Liver (tissue), 9 donors: Measurements from ENCODE around the gene LGR6. TPM values are rescaled to one million over a fixed set of nuclear protein-coding genes. Genes with fewer than 3 reads are reported as not detected.

Experiments
- DNase-seq: peaks from one replicate; pipeline ENCODE4 v3.0.0-alpha.2; 2017; ENCODE audit warnings: low spot score
- H3K27ac ChIP-seq, 2 donors: one replicate each; pipeline ENCODE4 v1.7.0; 2013; ENCODE audit warnings: inconsistent platforms in 2 of 2, low read length in 2 of 2, control low read depth in 1 of 2, low read depth in 1 of 2, mild to moderate bottlenecking in 1 of 2
- H3K27me3 ChIP-seq, 4 donors: one replicate each; pipeline versions ENCODE4 v1.6.1 to v1.7.0; 2013; ENCODE audit warnings: low read length in 3 of 4, inconsistent platforms in 1 of 4, mild to moderate bottlenecking in 1 of 4, moderate library complexity in 1 of 4; ENCODE audit not compliant: control insufficient read depth in 4 of 4, insufficient read depth in 4 of 4
- H3K36me3 ChIP-seq, 4 donors: one replicate each; pipeline versions ENCODE4 v1.6.1 to v1.7.0; 2013; ENCODE audit warnings: low read length in 3 of 4, mild to moderate bottlenecking in 3 of 4, low read depth in 1 of 4, moderate library complexity in 1 of 4; ENCODE audit not compliant: control insufficient read depth in 4 of 4, insufficient read depth in 3 of 4
- H3K4me1 ChIP-seq, 4 donors: one replicate each; pipeline versions ENCODE4 v1.6.1 to v1.7.0; 2013; ENCODE audit warnings: low read length in 3 of 4, mild to moderate bottlenecking in 3 of 4, moderate library complexity in 1 of 4; ENCODE audit not compliant: control insufficient read depth in 4 of 4, insufficient read depth in 4 of 4
- H3K4me3 ChIP-seq, 3 donors: one replicate each; pipeline versions ENCODE4 v1.6.1 to v1.7.0; 2013; ENCODE audit warnings: low read length in 3 of 3, control low read depth in 1 of 3, low read depth in 1 of 3, mild to moderate bottlenecking in 1 of 3
- H3K9ac ChIP-seq, 2 donors: one replicate each; pipeline ENCODE4 v1.7.0; 2013; ENCODE audit warnings: low read length in 2 of 2, mild to moderate bottlenecking in 2 of 2, moderate library complexity in 2 of 2, control low read depth in 1 of 2, low read depth in 1 of 2
- H3K9me3 ChIP-seq, 4 donors: one replicate each; pipeline versions ENCODE4 v1.6.1 to v1.7.0; 2013; ENCODE audit warnings: low read length in 3 of 4; ENCODE audit not compliant: control insufficient read depth in 4 of 4
- EGR1 ChIP-seq, 2 donors: IDR thresholded peaks; 2 replicates each; pipeline ENCODE4 v1.6.1; 2016 to 2018; ENCODE audit warnings: antibody characterized with exemption in 2 of 2, low read depth in 2 of 2
- FOXA1 ChIP-seq: IDR thresholded peaks from 2 replicates; pipeline ENCODE4 v1.6.1; 2016; ENCODE audit warnings: antibody characterized with exemption
- GABPA ChIP-seq, 2 donors: IDR thresholded peaks in 1 of 2; conservative IDR thresholded peaks in 1 of 2; 2 replicates each; pipeline ENCODE4 v1.6.1; 2016; ENCODE audit warnings: antibody characterized with exemption in 2 of 2, mild to moderate bottlenecking in 1 of 2, moderate library complexity in 1 of 2
- HNF4A ChIP-seq, 2 donors: conservative IDR thresholded peaks; 2 replicates each; pipeline ENCODE4 v1.6.1; 2016; ENCODE audit warnings: antibody characterized with exemption in 2 of 2, mild to moderate bottlenecking in 2 of 2
- HNF4G ChIP-seq: IDR thresholded peaks from 2 replicates; pipeline ENCODE4 v1.6.1; 2016; ENCODE audit warnings: antibody characterized with exemption
- JUND ChIP-seq, 2 donors: IDR thresholded peaks; 2 replicates each; pipeline ENCODE4 v1.6.1; 2016; ENCODE audit warnings: antibody characterized with exemption in 2 of 2
- MAX ChIP-seq: IDR thresholded peaks from 2 replicates; pipeline ENCODE4 v1.6.1; 2016; ENCODE audit warnings: antibody characterized with exemption
- RAD21 ChIP-seq, 2 donors: IDR thresholded peaks; 2 replicates each; pipeline ENCODE4 v1.6.1; 2016; ENCODE audit warnings: antibody characterized with exemption in 2 of 2, mild to moderate bottlenecking in 2 of 2
- RXRA ChIP-seq, 2 donors: IDR thresholded peaks; 2 replicates each; pipeline ENCODE4 v1.6.1; 2017 to 2018; ENCODE audit warnings: antibody characterized with exemption in 2 of 2, mild to moderate bottlenecking in 1 of 2
- SP1 ChIP-seq: IDR thresholded peaks from 2 replicates; pipeline ENCODE4 v1.6.1; 2018; ENCODE audit warnings: antibody characterized with exemption, mild to moderate bottlenecking
- TAF1 ChIP-seq: conservative IDR thresholded peaks from 2 replicates; pipeline ENCODE4 v1.6.1; 2016; ENCODE audit warnings: antibody characterized with exemption, mild to moderate bottlenecking
- YY1 ChIP-seq: IDR thresholded peaks from 2 replicates; pipeline ENCODE4 v1.6.1; 2016; ENCODE audit warnings: antibody characterized with exemption, mild to moderate bottlenecking
- ZBTB33 ChIP-seq: IDR thresholded peaks from 2 replicates; pipeline ENCODE4 v1.6.1; 2016; ENCODE audit warnings: antibody characterized with exemption
- WGBS: extraction: QIAGEN DNeasy Blood & Tissue Kit; methylation state at CpG from one replicate; pipeline ENCODE4 v1.1.7; 2013; 5-methylcytosine and 5-hydroxymethylcytosine counted together
- polyA plus RNA-seq, 2 donors: library from polyadenylated mRNA; stranded (reverse) in 1 of 2; unstranded in 1 of 2; fragments of 200-250 nt in 1 of 2; fragments of >200 nt in 1 of 2; fragmentation: Nextera tagmentation in 1 of 2; extraction: Ambion mirVana in 1 of 2; gene quantifications; one replicate each; pipeline versions ENCODE4 v1.2.1 to v1.2.3, GENCODE V29; 2013 to 2015
- total RNA-seq, 2 donors: library from RNA; depleted of rRNA; stranded (reverse); fragments of >200 nt; gene quantifications; one replicate each; pipeline ENCODE4 v1.2.3, GENCODE V29; 2014
- TF ChIP-seq, protein P1 (sequence below): fragments of 150-350 bp; IDR thresholded peaks from 2 replicates; pipeline ENCODE4 v1.5.1; 2017; ENCODE audit warnings: improper control_type of control experiment, low read depth, low read length; ENCODE audit not compliant: missing input control
- TF ChIP-seq, protein P2 (sequence below): IDR thresholded peaks from 2 replicates; pipeline ENCODE4 v1.6.1; 2016; ENCODE audit warnings: antibody characterized with exemption, mild to moderate bottlenecking
- donor health status: healthy.
- donor health status: healthy.
- donor health status: healthy.
- donor health status: healthy.
- donor health status: healthy.

The LGR6 gene
- total and polyA plus RNA-seq, 4 donors = 0.05 to 1.2 (median 0.75) TPM

- no peak overlapping the region for H3K27ac ChIP-seq
- no peak for DNase-seq
These were observed 88.4 kb downstream of the LGR6 start for GRCh38 chr1:202282025-202282371.

More at GRCh38 chr1:202282025-202282371, 88.4 kb downstream of the LGR6 start:
- no peak overlapping the region for H3K4me3 ChIP-seq
- no peak overlapping the region for H3K9ac ChIP-seq
- H3K36me3 ChIP-seq = no peaks in the 10 kb centered on the region
- WGBS = 93% methylated on average over 5 of the region's 5 CpGs
- peaks cover 0 to 6% (median 0%) of the 10 kb centered on the region in 4 donors for H3K4me1 ChIP-seq
- H3K9me3 ChIP-seq = no peaks in the 10 kb centered on the region
- TF ChIP-seq RXRA (IDR thresholded peaks at IDR 0.05) (no peak), HNF4G (no peak), GABPA (IDR thresholded peaks at IDR 0.05 in 1 of 2, conservative IDR thresholded peaks at IDR 0.05 in 1 of 2) (no peak), ZBTB33 (no peak), MAX (no peak), EGR1 (IDR thresholded peaks at IDR 0.05; ENCODE audit: low read depth in 2 of 2) (no peak), RAD21 (IDR thresholded peaks at IDR 0.05) (no peak), HNF4A (conservative IDR thresholded peaks at IDR 0.05) (no peak), SP1 (no peak), TAF1 (no peak), YY1 (no peak), FOXA1 (no peak), JUND (IDR thresholded peaks at IDR 0.05) (no peak)
- TF ChIP-seq, protein P1, sequence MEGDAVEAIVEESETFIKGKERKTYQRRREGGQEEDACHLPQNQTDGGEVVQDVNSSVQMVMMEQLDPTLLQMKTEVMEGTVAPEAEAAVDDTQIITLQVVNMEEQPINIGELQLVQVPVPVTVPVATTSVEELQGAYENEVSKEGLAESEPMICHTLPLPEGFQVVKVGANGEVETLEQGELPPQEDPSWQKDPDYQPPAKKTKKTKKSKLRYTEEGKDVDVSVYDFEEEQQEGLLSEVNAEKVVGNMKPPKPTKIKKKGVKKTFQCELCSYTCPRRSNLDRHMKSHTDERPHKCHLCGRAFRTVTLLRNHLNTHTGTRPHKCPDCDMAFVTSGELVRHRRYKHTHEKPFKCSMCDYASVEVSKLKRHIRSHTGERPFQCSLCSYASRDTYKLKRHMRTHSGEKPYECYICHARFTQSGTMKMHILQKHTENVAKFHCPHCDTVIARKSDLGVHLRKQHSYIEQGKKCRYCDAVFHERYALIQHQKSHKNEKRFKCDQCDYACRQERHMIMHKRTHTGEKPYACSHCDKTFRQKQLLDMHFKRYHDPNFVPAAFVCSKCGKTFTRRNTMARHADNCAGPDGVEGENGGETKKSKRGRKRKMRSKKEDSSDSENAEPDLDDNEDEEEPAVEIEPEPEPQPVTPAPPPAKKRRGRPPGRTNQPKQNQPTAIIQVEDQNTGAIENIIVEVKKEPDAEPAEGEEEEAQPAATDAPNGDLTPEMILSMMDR = no peak
- TF ChIP-seq, protein P2, sequence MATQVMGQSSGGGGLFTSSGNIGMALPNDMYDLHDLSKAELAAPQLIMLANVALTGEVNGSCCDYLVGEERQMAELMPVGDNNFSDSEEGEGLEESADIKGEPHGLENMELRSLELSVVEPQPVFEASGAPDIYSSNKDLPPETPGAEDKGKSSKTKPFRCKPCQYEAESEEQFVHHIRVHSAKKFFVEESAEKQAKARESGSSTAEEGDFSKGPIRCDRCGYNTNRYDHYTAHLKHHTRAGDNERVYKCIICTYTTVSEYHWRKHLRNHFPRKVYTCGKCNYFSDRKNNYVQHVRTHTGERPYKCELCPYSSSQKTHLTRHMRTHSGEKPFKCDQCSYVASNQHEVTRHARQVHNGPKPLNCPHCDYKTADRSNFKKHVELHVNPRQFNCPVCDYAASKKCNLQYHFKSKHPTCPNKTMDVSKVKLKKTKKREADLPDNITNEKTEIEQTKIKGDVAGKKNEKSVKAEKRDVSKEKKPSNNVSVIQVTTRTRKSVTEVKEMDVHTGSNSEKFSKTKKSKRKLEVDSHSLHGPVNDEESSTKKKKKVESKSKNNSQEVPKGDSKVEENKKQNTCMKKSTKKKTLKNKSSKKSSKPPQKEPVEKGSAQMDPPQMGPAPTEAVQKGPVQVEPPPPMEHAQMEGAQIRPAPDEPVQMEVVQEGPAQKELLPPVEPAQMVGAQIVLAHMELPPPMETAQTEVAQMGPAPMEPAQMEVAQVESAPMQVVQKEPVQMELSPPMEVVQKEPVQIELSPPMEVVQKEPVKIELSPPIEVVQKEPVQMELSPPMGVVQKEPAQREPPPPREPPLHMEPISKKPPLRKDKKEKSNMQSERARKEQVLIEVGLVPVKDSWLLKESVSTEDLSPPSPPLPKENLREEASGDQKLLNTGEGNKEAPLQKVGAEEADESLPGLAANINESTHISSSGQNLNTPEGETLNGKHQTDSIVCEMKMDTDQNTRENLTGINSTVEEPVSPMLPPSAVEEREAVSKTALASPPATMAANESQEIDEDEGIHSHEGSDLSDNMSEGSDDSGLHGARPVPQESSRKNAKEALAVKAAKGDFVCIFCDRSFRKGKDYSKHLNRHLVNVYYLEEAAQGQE = no peak
- H3K27me3 ChIP-seq = peaks cover 0 to 4% (median 0%) of the 10 kb centered on the region in 4 donors
